ENCODE data around the gene CSF2. TPM values are rescaled to one million over a fixed set of nuclear protein-coding genes. Genes with fewer than 3 reads are reported as not detected.

The CSF2 gene
- total RNA-seq, 2 experiments from 2014 or later: 61.5 to 64.1 TPM

GRCh38 chr5:132064738-132065331, 8.8 kb upstream of the CSF2 start:
- Mint-ChIP-seq H3K4me1 (ENCODE audit: low read depth) (peaks cover 34% of the 10 kb centered on the region), H3K27ac (peak overlapping the region; percentile 6), H3K9me3 (no peaks in the 10 kb centered on the region), H3K36me3 (ENCODE audit: low read depth) (no peaks in the 10 kb centered on the region), H3K4me3 (no peak overlapping the region), H3K27me3 (no peaks in the 10 kb centered on the region)
- TF ChIP-seq CTCF (IDR thresholded peaks at IDR 0.05): peak; percentile 92
- ChIA-PET POLR2A (interaction anchor here (0.9 to 1.1 kb wide), 3 partner anchors 34 to 115 kb away, joined by 3 to 4 read pairs (median 4); no protein-coding TSS in a partner anchor), CTCF (interaction anchor here (0.6 to 3.6 kb wide), 48 partner anchors 9 to 436 kb away, joined by 3 to 20 read pairs (median 4); partner anchors contain the start of genes ACSL6, CSF2, SLC22A4 and SLC22A5)
- intact Hi-C loops (cut with micrococcal nuclease): loop anchor here (2.0 to 10.0 kb wide), 4 partner anchors 112 to 310 kb away; partner anchors contain the start of gene FNIP1
- DNase-seq (peak; percentile 93), ATAC-seq (peak; percentile 78)

- Mint-ChIP-seq H3K27me3 (no peaks in the 10 kb centered on the region), H3K27ac (peak overlapping the region; percentile 40), H3K4me3 (no peak overlapping the region), H3K36me3 (ENCODE audit: low read depth) (no peaks in the 10 kb centered on the region), H3K9me3 (no peaks in the 10 kb centered on the region), H3K4me1 (ENCODE audit: low read depth) (peaks cover 39% of the 10 kb centered on the region)
- intact Hi-C loops (cut with micrococcal nuclease): loop anchor here (2.0 to 10.0 kb wide), 3 partner anchors 111 to 309 kb away; no protein-coding TSS in a partner anchor
- ChIA-PET POLR2A (interaction anchor here (0.6 to 1.1 kb wide), 4 partner anchors 33 to 719 kb away, joined by 3 to 4 read pairs (median 4); no protein-coding TSS in a partner anchor), CTCF (interaction anchor here (0.6 to 3.6 kb wide), 49 partner anchors 8 to 436 kb away, joined by 3 to 20 read pairs (median 4); partner anchors contain the start of genes ACSL6, CSF2, SLC22A4 and SLC22A5)
- ATAC-seq (peak; percentile 63), DNase-seq (peak; percentile 80)
- TF ChIP-seq CTCF (IDR thresholded peaks at IDR 0.05): no peak
These were observed 8.1 kb upstream of the CSF2 start for GRCh38 chr5:132065351-132065937.

- Mint-ChIP-seq H3K27ac (no peak overlapping the region), H3K4me1 (ENCODE audit: low read depth) (peaks cover 46% of the 10 kb centered on the region), H3K9me3 (no peaks in the 10 kb centered on the region), H3K36me3 (ENCODE audit: low read depth) (no peaks in the 10 kb centered on the region), H3K4me3 (no peak overlapping the region), H3K27me3 (no peaks in the 10 kb centered on the region)
- DNase-seq (no peak), ATAC-seq (no peak)
- no peak for TF ChIP-seq CTCF (IDR thresholded peaks at IDR 0.05)
- ChIA-PET POLR2A (interaction anchor here (0.6 kb wide), 1 partner anchor 719 kb away, joined by 3 read pairs; no protein-coding TSS in a partner anchor), CTCF (interaction anchor here (0.6 to 3.6 kb wide), 19 partner anchors 7 to 303 kb away, joined by 3 to 20 read pairs (median 7); partner anchors contain the start of genes CSF2, SLC22A4 and SLC22A5)
- intact Hi-C loops (cut with micrococcal nuclease): loop anchor here (2.0 to 10.0 kb wide), 3 partner anchors 111 to 309 kb away; no protein-coding TSS in a partner anchor
These were observed 7.5 kb upstream of the CSF2 start for GRCh38 chr5:132065951-132066701.

- H3K27me3 Mint-ChIP-seq: no peaks in the 10 kb centered on the region
- ChIA-PET POLR2A (no interaction called here), CTCF (interaction anchor here (0.6 to 3.6 kb wide), 6 partner anchors 65 to 171 kb away, joined by 3 to 17 read pairs (median 4); no protein-coding TSS in a partner anchor)
- H3K9me3 Mint-ChIP-seq: no peaks in the 10 kb centered on the region
- intact Hi-C loops (cut with micrococcal nuclease): loop anchor here (10.0 kb wide), 2 partner anchors 168 to 308 kb away; no protein-coding TSS in a partner anchor
- TF ChIP-seq CTCF (IDR thresholded peaks at IDR 0.05): no peak
- H3K36me3 Mint-ChIP-seq (ENCODE audit: low read depth): no peaks in the 10 kb centered on the region
- no peak overlapping the region for H3K4me3 Mint-ChIP-seq
- DNase-seq (no peak), ATAC-seq (no peak)
- peaks cover 54% of the 10 kb centered on the region for H3K4me1 Mint-ChIP-seq (ENCODE audit: low read depth)
- peak overlapping the region; percentile 32 for H3K27ac Mint-ChIP-seq
These were observed 6.7 kb upstream of the CSF2 start for GRCh38 chr5:132066871-132067270.
